Dedifferentiated amniotic fluid mesenchymal stem cell (primary cell): Measurements from ENCODE around the gene FOXP1.

Source experiments
- DNase-seq: peaks from one replicate; pipeline ENCODE4 v3.0.0-alpha.2; 2016; ENCODE audit errors: extremely low spot score

The FOXP1 gene

GRCh38 chr3:71265365-71265915, 318.1 kb downstream of the FOXP1 start:
- no peak for DNase-seq

GRCh38 chr3:71264840-71265239, 318.7 kb downstream of the FOXP1 start:
- DNase-seq = no peak

GRCh38 chr3:71262364-71263265, 320.9 kb downstream of the FOXP1 start:
- no peak for DNase-seq

- no peak for DNase-seq
These were observed 322.7 kb downstream of the FOXP1 start for GRCh38 chr3:71260782-71261181.

- DNase-seq = no peak
These were observed 325.0 kb downstream of the FOXP1 start for GRCh38 chr3:71258526-71258925.

- peak; percentile 30 for DNase-seq
These were observed 325.4 kb downstream of the FOXP1 start for GRCh38 chr3:71258116-71258515.

GRCh38 chr3:71255498-71255897, 328.0 kb downstream of the FOXP1 start:
- DNase-seq = no peak

- DNase-seq = peak; percentile 34
These were observed 329.1 kb downstream of the FOXP1 start for GRCh38 chr3:71254281-71255057.

- no peak for DNase-seq
These were observed 330.4 kb downstream of the FOXP1 start for GRCh38 chr3:71253169-71253568.

- DNase-seq = no peak
These were observed 331.1 kb downstream of the FOXP1 start for GRCh38 chr3:71252466-71252865.

- DNase-seq = peak; percentile 24
These were observed 332.3 kb downstream of the FOXP1 start for GRCh38 chr3:71251156-71251775.

- DNase-seq = no peak
These were observed 333.5 kb downstream of the FOXP1 start for GRCh38 chr3:71250026-71250425.

- no peak for DNase-seq
These were observed 335.6 kb downstream of the FOXP1 start for GRCh38 chr3:71247958-71248335.

- no peak for DNase-seq
These were observed 336.1 kb downstream of the FOXP1 start for GRCh38 chr3:71247221-71247957.

GRCh38 chr3:71245971-71246880, 337.3 kb downstream of the FOXP1 start:
- DNase-seq = no peak

GRCh38 chr3:71244826-71245488, 338.6 kb downstream of the FOXP1 start:
- DNase-seq = peak; percentile 66

- DNase-seq = no peak
These were observed 339.2 kb downstream of the FOXP1 start for GRCh38 chr3:71244153-71244825.

- DNase-seq = no peak
These were observed 340.3 kb downstream of the FOXP1 start for GRCh38 chr3:71243229-71243628.

- no peak for DNase-seq
These were observed 341.5 kb downstream of the FOXP1 start for GRCh38 chr3:71241981-71242560.
